Esophagus muscularis mucosa (tissue), 4 donors: ENCODE data around the gene GPRC5D. TPM values are rescaled to one million over a fixed set of nuclear protein-coding genes. Genes with fewer than 3 reads are reported as not detected.

Experiments used
- DNase-seq: peaks from one replicate; pipeline ENCODE4 v3.0.0-alpha.2; 2017; ENCODE audit errors: extremely low spot score
- H3K27ac ChIP-seq, 4 donors: fragments of 200-600 bp; sonication (generic); replicated peaks in 1 of 4; 1 replicate in 3 of 4; 2 replicates in 1 of 4; pipeline ENCODE4 v1.5.1; 2016 to 2019; ENCODE audit warnings: mild to moderate bottlenecking in 1 of 4
- H3K27me3 ChIP-seq, 4 donors: fragments of 200-600 bp; sonication (generic); one replicate each; pipeline versions ENCODE4 v1.5.1 to v1.6.0; 2016 to 2019
- H3K36me3 ChIP-seq, 4 donors: fragments of 200-600 bp; sonication (generic); one replicate each; pipeline ENCODE4 v1.5.1; 2016 to 2019
- H3K4me1 ChIP-seq, 4 donors: fragments of 200-600 bp; sonication (generic); one replicate each; pipeline ENCODE4 v1.5.1; 2016 to 2019
- H3K4me3 ChIP-seq, 4 donors: fragments of 200-600 bp; sonication (generic); 1 replicate in 2 of 4; 2 replicates in 2 of 4; pipeline ENCODE4 v1.5.1; 2016 to 2019; ENCODE audit warnings: mild to moderate bottlenecking in 4 of 4, moderate library complexity in 1 of 4
- H3K9me3 ChIP-seq, 4 donors: fragments of 200-600 bp; sonication (generic); 1 replicate in 3 of 4; 2 replicates in 1 of 4; pipeline ENCODE4 v1.5.1; 2016 to 2019
- EP300 ChIP-seq: sonication (generic); formaldehyde crosslinking; IDR thresholded peaks from one replicate; pipeline ENCODE4 v1.6.1; 2017; ENCODE audit warnings: antibody characterized with exemption
- POLR2A ChIP-seq: fragments of 450-650 bp; IDR thresholded peaks from one replicate; pipeline ENCODE4 v1.6.1; 2017; ENCODE audit warnings: antibody characterized with exemption, moderate library complexity, mild to moderate bottlenecking, low read depth
- POLR2AphosphoS5 ChIP-seq, 2 donors: sonication (generic); formaldehyde crosslinking; IDR thresholded peaks; one replicate each; pipeline ENCODE4 v1.6.1; 2017; ENCODE audit warnings: antibody characterized with exemption in 2 of 2
- WGBS: methylation state at CpG from one replicate; pipeline ENCODE4 v1.1.5; 2018; 5-methylcytosine and 5-hydroxymethylcytosine counted together
- intact Hi-C: fragments of 100-400 bp; cut with DNase I; formaldehyde crosslinking; loops from one replicate; pipeline ENCODE4 v1.15.1; 2023
- total RNA-seq, 4 donors: library from RNA; depleted of rRNA; stranded (reverse); fragments of >200 nt; gene quantifications; one replicate each; pipeline versions ENCODE4 v1.1.0 to v1.2.1, GENCODE V29; 2016
- TF ChIP-seq, protein P1 (sequence below), 3 experiments: fragments of 200-600 bp in 2 of 3; fragments of 450-650 bp in 1 of 3; sonication (generic) in 2 of 3; IDR thresholded peaks; one replicate each; pipeline ENCODE4 v1.5.1; 2017 to 2019; ENCODE audit warnings: antibody characterized with exemption in 3 of 3, mild to moderate bottlenecking in 2 of 3, moderate library complexity in 1 of 3

Gene GPRC5D
- total RNA-seq, 4 donors from 2014 or later, result 0.84 TPM; not detected in 3

DNA sequence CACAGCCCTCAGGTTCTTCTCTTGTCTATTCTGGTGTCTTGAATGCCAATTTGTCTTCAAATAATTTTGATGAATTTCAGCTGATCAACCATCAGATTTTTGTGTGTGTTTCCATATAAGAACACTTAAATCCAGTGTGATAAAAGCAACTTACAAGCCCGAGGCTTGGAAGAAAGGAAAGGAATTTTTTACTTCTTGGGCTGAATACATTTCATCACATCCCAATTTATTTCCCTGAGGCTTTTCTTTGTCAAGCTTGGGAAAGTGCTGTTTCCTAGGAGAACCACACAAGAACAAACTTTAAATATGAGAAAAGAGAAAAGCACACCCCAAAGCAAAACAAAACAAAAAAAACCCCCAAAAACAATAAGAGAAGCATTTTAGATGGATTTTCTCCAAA, 26.6 kb downstream of the GPRC5D start:
- H3K4me1 ChIP-seq, result peaks cover 0 to 7% (median 0%) of the 10 kb centered on the region in 4 donors
- 31% methylated on average over 1 of the region's 1 CpG for WGBS
- no peaks in the 10 kb centered on the region for H3K36me3 ChIP-seq
- intact Hi-C loops, result no loop called here
- no peak overlapping the region for H3K27ac ChIP-seq
- TF ChIP-seq EP300, result no peak
- no peak for TF ChIP-seq POLR2A
- TF ChIP-seq POLR2AphosphoS5 (IDR thresholded peaks at IDR 0.05), result no peak
- TF ChIP-seq, protein P1, sequence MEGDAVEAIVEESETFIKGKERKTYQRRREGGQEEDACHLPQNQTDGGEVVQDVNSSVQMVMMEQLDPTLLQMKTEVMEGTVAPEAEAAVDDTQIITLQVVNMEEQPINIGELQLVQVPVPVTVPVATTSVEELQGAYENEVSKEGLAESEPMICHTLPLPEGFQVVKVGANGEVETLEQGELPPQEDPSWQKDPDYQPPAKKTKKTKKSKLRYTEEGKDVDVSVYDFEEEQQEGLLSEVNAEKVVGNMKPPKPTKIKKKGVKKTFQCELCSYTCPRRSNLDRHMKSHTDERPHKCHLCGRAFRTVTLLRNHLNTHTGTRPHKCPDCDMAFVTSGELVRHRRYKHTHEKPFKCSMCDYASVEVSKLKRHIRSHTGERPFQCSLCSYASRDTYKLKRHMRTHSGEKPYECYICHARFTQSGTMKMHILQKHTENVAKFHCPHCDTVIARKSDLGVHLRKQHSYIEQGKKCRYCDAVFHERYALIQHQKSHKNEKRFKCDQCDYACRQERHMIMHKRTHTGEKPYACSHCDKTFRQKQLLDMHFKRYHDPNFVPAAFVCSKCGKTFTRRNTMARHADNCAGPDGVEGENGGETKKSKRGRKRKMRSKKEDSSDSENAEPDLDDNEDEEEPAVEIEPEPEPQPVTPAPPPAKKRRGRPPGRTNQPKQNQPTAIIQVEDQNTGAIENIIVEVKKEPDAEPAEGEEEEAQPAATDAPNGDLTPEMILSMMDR (IDR thresholded peaks at IDR 0.05), result no peak
- H3K4me3 ChIP-seq, result no peak overlapping the region
- no peak for DNase-seq
- H3K27me3 ChIP-seq, result peaks cover 0 to 4% (median 0%) of the 10 kb centered on the region in 4 donors
- H3K9me3 ChIP-seq, result no peaks in the 10 kb centered on the region

- Histone ChIP-seq H3K36me3 (no peaks in the 10 kb centered on the region), H3K4me3 (no peak overlapping the region), H3K27ac (no peak overlapping the region), H3K4me1 (peaks cover 0 to 7% (median 0%) of the 10 kb centered on the region in 4 donors), H3K9me3 (no peaks in the 10 kb centered on the region), H3K27me3 (peaks cover 0 to 4% (median 0%) of the 10 kb centered on the region in 4 donors)
- intact Hi-C loops, result no loop called here
- TF ChIP-seq POLR2A (no peak), POLR2AphosphoS5 (IDR thresholded peaks at IDR 0.05) (no peak), EP300 (no peak)
- TF ChIP-seq, protein P1 (IDR thresholded peaks at IDR 0.05), result no peak
- DNase-seq, result no peak
- WGBS, result 90% methylated on average over 4 of the region's 4 CpGs
These were observed 27.8 kb downstream of the GPRC5D start for GRCh38 chr12:12924169-12924568.

- 93% methylated on average over 7 of the region's 7 CpGs for WGBS
- H3K9me3 ChIP-seq, result no peaks in the 10 kb centered on the region
- DNase-seq, result no peak
- TF ChIP-seq POLR2AphosphoS5 (IDR thresholded peaks at IDR 0.05), result no peak
- no peak for TF ChIP-seq EP300
- TF ChIP-seq POLR2A, result no peak
- TF ChIP-seq, protein P1 (IDR thresholded peaks at IDR 0.05), result no peak
- H3K27me3 ChIP-seq, result peaks cover 0 to 4% (median 0%) of the 10 kb centered on the region in 4 donors
- peaks cover 0 to 7% (median 0%) of the 10 kb centered on the region in 4 donors for H3K4me1 ChIP-seq
- no peak overlapping the region for H3K4me3 ChIP-seq
- intact Hi-C loops, result no loop called here
- H3K27ac ChIP-seq, result no peak overlapping the region
- H3K36me3 ChIP-seq, result no peaks in the 10 kb centered on the region
These were observed 29.0 kb downstream of the GPRC5D start for GRCh38 chr12:12922978-12923377.

DNA sequence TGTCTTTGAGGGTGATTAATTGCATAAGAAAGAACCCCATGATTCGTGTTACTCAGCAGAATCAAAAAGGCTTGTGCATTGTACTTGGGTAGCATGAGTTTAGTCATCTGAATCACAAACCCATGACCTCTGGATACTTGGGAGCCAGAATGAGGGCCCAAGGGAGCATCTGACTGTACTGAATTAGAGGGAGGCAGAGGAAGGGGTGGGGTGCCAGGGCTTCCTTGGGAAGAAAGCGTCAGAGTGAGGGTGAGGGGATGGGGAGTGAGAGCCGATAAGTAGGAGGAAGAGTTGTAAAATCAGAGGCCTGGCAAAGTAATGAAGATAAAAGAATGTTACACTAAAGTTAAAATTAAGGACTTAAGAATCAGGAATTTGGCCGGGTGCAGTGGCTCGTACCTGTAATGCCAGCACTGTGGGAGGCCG, 29.8 kb downstream of the GPRC5D start:
- TF ChIP-seq POLR2AphosphoS5 (IDR thresholded peaks at IDR 0.05), result peak in 1 of 2 donors; percentile 21
- no peak for TF ChIP-seq POLR2A
- TF ChIP-seq EP300, result no peak
- no peak overlapping the region for H3K27ac ChIP-seq
- H3K9me3 ChIP-seq, result no peaks in the 10 kb centered on the region
- no peaks in the 10 kb centered on the region for H3K36me3 ChIP-seq
- H3K4me1 ChIP-seq, result peaks cover 0 to 11% (median 0%) of the 10 kb centered on the region in 4 donors
- peaks cover 0 to 1% (median 0%) of the 10 kb centered on the region in 4 donors for H3K27me3 ChIP-seq
- intact Hi-C loops, result no loop called here
- DNase-seq, result no peak
- WGBS, result 73% methylated on average over 6 of the region's 6 CpGs
- no peak overlapping the region for H3K4me3 ChIP-seq

GRCh38 chr12:12919666-12920435, 32.1 kb downstream of the GPRC5D start:
- WGBS, result 76% methylated on average over 5 of the region's 5 CpGs
- peaks cover 7 to 26% (median 10%) of the 10 kb centered on the region in 4 donors for H3K4me1 ChIP-seq
- H3K27me3 ChIP-seq, result no peaks in the 10 kb centered on the region
- no peak overlapping the region for H3K4me3 ChIP-seq
- H3K9me3 ChIP-seq, result no peaks in the 10 kb centered on the region
- TF ChIP-seq POLR2AphosphoS5 (IDR thresholded peaks at IDR 0.05) (no peak), POLR2A (no peak), EP300 (no peak)
- TF ChIP-seq, protein P1 (IDR thresholded peaks at IDR 0.05), result no peak
- no peaks in the 10 kb centered on the region for H3K36me3 ChIP-seq
- intact Hi-C loops, result loop anchor here (5.0 to 10.0 kb wide), 2 partner anchors 62 to 175 kb away; no protein-coding TSS in a partner anchor
- H3K27ac ChIP-seq, result no peak overlapping the region
- DNase-seq, result no peak
